ENCODE measurements around the gene BPIFB1.

BPIFB1 gene

GRCh38 chr20:33299111-33299603 is 16.1 kb downstream of the BPIFB1 start:
- no peak for DNase-seq

- DNase-seq, result no peak
Measured at GRCh38 chr20:33301192-33301930, 18.3 kb downstream of the BPIFB1 start.

DNA sequence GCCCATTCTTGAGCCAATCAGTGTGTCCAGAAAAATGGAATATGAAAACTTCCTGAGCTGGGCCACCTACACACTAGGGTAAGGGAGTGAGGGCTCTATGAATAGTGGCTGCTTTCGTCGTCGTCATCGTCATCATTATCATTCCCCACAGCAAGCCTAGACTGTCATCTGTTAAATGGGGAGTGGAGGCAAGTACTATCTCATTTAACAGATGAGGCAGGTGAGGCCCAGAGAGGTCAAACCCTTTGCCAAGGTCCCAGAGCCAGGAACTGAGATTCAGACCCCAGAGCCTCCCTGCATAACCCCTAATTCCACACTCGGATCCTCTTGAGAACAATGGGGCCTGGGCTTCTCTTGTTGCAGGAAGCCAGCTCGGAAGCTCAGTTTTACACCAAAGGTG is 20.6 kb downstream of the BPIFB1 start:
- DNase-seq, result no peak

DNA sequence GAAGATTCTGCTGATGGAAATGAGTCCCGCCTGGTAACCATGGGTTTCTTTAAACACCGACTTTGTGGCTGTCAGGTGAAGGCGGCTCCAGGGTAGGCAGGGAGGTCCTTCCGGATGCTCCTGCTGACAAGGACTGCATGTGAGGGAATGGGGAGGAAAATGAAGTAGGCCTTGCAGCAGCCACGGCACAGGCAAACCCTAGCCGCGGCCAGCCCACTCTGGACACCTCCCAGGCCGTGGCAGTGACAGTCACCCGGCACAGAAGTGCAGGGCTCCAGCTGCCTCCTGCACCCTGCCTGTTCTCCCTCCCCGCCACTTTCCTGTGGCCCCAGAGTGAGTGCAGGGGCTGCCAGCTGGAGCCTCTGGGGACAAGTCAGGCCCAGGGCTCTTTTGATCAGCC is 21.0 kb downstream of the BPIFB1 start:
- no peak for DNase-seq

- no peak for DNase-seq
Measured at GRCh38 chr20:33305589-33306057, 22.6 kb downstream of the BPIFB1 start.

DNA sequence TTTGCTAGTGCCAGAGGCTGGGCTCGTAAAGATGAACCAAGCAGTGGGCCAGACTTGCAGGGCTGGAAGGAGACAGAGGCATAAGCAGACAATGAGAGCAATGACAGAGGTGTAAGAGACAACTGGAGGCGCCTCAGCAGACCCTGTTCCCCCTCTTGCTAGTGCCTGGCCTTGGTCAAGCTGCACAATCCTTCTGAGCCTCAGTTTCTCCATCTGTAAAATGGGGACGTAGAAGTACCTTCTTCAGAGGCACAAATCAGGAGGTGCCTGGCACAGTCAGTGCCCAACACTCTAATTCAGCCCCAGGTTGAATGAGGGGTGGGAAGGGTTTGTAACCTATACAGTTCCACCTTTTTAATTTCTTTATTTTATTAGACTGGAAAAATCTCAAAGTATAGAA is 23.2 kb downstream of the BPIFB1 start:
- no peak for DNase-seq

GRCh38 chr20:33306807-33307206 is 23.8 kb downstream of the BPIFB1 start:
- no peak for DNase-seq

GRCh38 chr20:33308668-33309067 is 25.7 kb downstream of the BPIFB1 start:
- no peak for DNase-seq

- DNase-seq, result no peak
Measured at GRCh38 chr20:33309631-33310030, 26.6 kb downstream of the BPIFB1 start.

DNA sequence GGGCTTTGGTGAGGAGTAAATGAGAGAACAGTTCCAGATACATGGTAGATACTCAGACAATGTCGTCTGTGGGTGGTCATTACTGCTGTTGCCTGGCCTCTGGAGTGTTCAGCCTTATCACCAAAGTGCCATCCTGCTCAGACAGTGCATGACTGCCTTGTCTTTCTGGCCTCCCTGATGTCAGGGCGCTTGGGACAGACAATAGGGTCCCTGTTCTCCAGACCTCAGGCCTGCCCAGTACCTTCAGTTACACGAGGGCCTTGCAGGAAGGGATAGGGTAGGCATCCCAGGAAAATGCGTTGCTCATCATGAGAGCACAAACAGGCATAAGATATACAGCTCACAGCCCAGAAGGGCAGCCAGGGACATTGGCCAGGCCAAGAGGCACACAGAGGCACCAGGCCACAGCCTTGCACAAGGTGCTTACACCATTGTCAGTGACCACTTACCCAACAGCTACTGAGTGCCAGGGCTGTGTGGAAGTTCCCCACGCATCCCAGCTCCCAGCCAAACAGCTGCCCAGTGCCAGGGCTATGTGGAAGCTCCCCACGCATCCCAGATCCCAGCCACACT is 27.4 kb downstream of the BPIFB1 start:
- no peak for DNase-seq

DNA sequence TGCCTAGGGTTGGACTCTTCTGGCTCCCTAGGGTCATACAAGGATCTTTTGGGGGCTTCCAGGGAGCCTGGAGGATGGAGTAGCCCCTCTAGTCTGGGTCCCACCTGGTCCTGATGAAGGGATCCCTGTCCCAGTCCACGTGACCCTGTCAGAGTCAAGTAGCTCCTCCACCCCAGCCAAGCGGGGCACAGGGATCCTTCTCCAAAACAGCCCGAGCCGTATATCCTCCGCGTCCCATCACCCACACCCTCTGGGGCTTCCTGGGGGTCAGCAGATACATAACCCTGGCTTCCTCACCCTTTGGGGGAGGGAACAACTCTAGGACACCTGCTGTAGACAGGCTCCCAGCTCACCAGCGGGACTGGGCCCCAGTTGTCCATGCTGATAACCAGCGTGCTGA is 28.0 kb downstream of the BPIFB1 start:
- DNase-seq, result no peak

GRCh38 chr20:33311996-33312395 is 29.0 kb downstream of the BPIFB1 start:
- no peak for DNase-seq

DNA sequence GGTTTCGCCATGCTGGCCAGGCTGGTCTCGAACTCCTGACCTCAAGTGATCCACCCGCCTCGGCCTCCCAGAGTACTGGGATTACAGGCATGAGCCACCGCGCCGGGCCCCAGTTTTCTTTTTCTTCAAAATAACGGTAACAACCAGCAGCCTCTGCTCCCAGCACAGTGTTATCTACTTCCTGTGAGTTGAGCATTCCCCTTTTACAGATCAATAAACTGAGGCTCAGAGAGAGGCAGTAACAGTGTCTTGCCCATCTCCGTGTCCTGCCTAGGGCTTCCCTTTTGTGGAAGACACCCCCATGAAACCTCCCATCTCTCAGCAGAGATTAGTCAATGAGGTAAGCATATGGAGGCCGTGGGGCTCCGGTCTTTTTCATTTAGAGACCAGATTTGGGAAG is 29.6 kb downstream of the BPIFB1 start:
- DNase-seq, result no peak

DNA sequence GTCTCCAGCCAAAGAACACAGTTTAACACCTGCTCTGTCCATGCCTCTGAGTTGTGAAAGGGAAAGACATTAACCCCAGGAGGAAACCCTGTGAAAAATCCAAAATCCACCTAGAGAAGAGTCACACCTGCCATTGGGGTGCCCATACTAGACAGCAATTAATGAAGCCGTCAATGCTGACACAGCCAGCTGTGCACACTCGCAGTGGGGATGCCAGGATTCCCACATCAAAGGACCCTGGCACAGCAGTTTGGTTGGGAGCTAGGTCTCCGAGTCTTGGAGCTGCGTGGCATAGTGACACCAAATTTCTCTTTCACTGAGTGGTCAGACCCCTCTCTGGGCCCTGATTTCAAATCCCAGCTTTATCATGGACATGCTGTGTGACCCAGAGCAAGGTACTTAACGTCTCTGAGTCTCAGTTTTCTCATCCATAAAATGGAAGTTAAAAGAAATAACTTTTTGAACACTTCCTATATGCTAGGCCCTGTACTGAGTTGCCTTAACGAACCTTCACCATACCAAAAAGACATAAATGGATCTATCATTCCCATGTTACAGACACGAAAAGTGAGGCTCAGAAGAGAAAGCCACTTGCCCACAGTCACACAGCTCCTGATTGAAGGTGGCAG is 30.8 kb downstream of the BPIFB1 start:
- DNase-seq, result no peak

- no peak for DNase-seq
Measured at GRCh38 chr20:33316343-33316742, 33.3 kb downstream of the BPIFB1 start.

DNA sequence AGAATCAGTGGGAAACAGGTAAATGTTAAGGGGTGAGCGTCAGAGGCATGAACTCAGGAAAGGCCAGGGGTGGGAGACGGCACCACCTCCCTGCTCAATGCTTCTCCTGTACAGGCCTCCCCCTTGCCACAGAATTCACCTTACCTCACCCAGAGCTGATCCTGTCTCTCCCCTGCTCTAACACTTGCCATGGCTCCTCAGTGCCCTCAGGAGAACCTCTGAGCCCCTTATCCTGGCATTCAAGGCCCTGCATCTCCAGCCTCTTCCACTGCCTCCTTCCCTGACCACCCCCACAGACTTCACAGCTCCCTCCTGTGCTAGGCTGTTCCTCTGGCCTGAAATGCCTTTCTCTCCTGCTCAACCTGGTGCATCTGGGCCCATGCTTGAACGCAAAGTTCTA is 33.9 kb downstream of the BPIFB1 start:
- no peak for DNase-seq

DNA sequence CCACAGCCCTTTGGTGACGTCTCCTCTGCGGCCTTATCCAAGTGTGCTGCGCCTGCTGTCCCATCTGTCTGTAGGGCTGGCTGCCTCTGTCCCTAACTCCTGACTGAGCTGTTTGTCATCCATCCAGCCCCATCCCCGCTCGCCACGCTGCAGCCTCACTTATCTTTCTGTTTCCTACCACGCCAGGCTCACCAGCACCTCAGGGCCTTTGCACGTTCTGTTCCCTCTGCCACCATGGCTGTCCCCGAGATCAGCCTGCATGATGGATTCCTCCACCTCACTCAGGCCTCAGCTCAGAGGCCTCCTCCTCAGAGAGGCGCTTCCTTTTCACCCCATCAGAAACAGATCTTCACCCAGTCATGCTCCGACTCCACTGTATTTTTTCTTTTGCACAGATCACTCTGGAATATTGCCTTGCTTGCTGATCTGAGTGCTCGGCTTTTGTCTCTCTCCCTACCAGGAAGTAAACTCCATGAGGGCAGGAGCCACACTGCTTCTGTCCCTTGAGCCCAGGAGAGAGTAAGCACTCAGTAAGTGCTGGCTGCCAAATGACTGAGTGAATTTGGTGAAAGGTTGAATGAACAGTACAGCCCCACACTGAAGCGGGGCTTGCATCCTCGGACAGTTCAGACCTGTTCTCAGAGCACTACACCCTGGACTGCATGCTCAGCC is 34.5 kb downstream of the BPIFB1 start:
- no peak for DNase-seq

DNA sequence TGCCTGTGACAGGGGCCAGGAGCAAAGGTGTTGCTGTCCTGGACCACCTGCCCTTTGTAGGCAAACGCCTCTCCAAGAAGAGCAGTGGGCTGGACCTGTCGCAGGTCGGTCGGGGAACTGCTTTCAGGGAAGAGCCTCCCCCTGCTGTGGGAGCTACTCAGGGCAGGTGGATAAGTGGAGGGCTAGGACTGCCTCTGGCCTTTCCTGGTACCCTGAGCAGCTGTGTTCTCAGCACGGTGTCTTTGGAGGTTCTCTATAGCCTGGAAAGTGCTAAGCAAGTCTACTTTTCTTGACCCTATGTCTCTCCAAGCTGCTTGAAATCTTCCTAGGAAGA is 35.0 kb downstream of the BPIFB1 start:
- DNase-seq, result no peak

GRCh38 chr20:33320006-33320405 is 37.0 kb downstream of the BPIFB1 start:
- no peak for DNase-seq

DNA sequence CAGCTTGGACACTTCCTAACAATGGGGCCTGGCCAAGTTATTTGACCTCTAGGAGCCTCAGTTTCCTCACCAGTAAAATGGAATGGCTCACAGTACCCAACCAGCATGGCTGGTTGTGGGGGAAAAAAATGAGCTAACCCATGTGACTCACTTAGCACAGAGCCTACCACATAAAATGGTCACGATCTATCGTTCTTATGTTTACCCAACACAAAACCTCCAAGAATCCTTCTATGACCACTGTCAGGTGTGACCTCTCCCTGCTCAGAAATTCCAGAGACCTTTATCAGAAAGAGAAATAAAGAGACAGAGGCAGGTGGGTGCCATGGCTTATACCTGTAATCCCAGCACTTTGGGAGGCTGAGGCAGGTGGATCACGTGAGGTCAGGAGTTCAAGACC is 39.4 kb downstream of the BPIFB1 start:
- DNase-seq, result no peak

DNA sequence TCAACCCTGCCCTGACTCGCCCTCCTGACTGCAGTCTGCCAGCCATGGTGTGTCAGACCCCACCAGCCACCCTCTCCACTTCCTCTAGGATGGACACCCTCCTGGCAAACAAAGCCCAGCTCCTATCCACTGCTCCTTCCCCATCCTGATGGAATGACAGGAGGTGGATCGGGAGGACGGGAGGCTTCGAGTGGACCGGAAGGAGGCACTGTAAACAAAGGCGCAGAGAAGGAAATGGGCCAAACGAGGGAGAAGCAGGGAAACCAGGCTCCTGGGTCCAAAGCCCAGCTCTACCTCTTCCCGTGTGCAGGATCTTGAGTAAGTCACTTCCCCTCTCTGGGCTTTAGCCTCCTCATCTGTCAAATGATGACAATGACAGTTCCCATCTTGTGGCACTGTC is 40.2 kb downstream of the BPIFB1 start:
- DNase-seq, result no peak

- no peak for DNase-seq
Measured at GRCh38 chr20:33325350-33325749, 42.3 kb downstream of the BPIFB1 start.

Measured in NCI-H2107 (cell line).